NCI-H1092 (cell line): Measurements from ENCODE around the gene SCGB1C1.

Experiments used
- DNase-seq: peaks from one replicate; lab custom pipeline; 2025; lab: John Stamatoyannopoulos, UW

Gene SCGB1C1

GRCh38 chr11:205221-206001 is 12.5 kb downstream of the SCGB1C1 start:
- no peak for DNase-seq

- DNase-seq = no peak
These were observed 13.1 kb downstream of the SCGB1C1 start for GRCh38 chr11:206002-206384.

GRCh38 chr11:206526-207207 is 13.8 kb downstream of the SCGB1C1 start:
- no peak for DNase-seq

- peak; percentile 90 for DNase-seq
These were observed 14.5 kb downstream of the SCGB1C1 start, which contains the start of the genes BET1L and RIC8A for GRCh38 chr11:207208-207862. TSS of gene BET1L (minus strand) at chr11:207399. CDS start at chr11:207321, 78 bp downstream. TSS of gene RIC8A (plus strand) at chr11:207708. CDS start at chr11:208855, 1,147 bp downstream.

- no peak for DNase-seq
These were observed 14.9 kb downstream of the SCGB1C1 start for GRCh38 chr11:207863-208180.

- DNase-seq = peak; percentile 52
These were observed 15.5 kb downstream of the SCGB1C1 start for GRCh38 chr11:208181-208916.

- no peak for DNase-seq
These were observed 16.0 kb downstream of the SCGB1C1 start for GRCh38 chr11:208917-209260.

GRCh38 chr11:209275-210121 is 16.6 kb downstream of the SCGB1C1 start:
- no peak for DNase-seq

GRCh38 chr11:210122-210802 is 17.4 kb downstream of the SCGB1C1 start:
- DNase-seq = no peak

GRCh38 chr11:210803-211180 is 17.9 kb downstream of the SCGB1C1 start:
- DNase-seq = no peak

GRCh38 chr11:211295-211694 is 18.4 kb downstream of the SCGB1C1 start:
- no peak for DNase-seq

GRCh38 chr11:211741-212140 is 18.9 kb downstream of the SCGB1C1 start:
- no peak for DNase-seq

- DNase-seq = no peak
These were observed 19.5 kb downstream of the SCGB1C1 start for GRCh38 chr11:212150-213100.

- DNase-seq = no peak
These were observed 20.2 kb downstream of the SCGB1C1 start for GRCh38 chr11:213111-213510.

GRCh38 chr11:214083-214482 is 21.2 kb downstream of the SCGB1C1 start:
- DNase-seq = no peak

GRCh38 chr11:215581-216037 is 22.7 kb downstream of the SCGB1C1 start:
- no peak for DNase-seq

GRCh38 chr11:216081-216974 is 23.4 kb downstream of the SCGB1C1 start:
- DNase-seq = no peak

- DNase-seq = no peak
These were observed 24.8 kb downstream of the SCGB1C1 start for GRCh38 chr11:217704-218103.
